HG02623 (cell line): ENCODE data around the gene GNAS.
"Not testable (repeated sequence)": the region's sequence is repeated elsewhere in the genome, so short reads cannot be mapped to it uniquely, and the experiment has no call there.

Experiments
- ATAC-seq: cut with Tn5 transposase; IDR thresholded peaks from one replicate; pipeline ENCODE4 v1.9.1; 2021; ENCODE audit warnings: moderate library complexity; ENCODE audit not compliant: unreplicated experiment

Gene GNAS

GRCh38 chr20:58828136-58828535, 24.4 kb upstream of the GNAS start:
- no peak for ATAC-seq

- ATAC-seq: not testable (repeated sequence)
Observed at GRCh38 chr20:58828804-58829203, 23.7 kb upstream of the GNAS start.

GRCh38 chr20:58829531-58829941, 23.0 kb upstream of the GNAS start:
- ATAC-seq: no peak

- no peak for ATAC-seq
Observed at GRCh38 chr20:58832457-58832856, 20.1 kb upstream of the GNAS start.

- ATAC-seq: no peak
Observed at GRCh38 chr20:58833921-58834320, 18.6 kb upstream of the GNAS start.

GRCh38 chr20:58835231-58835630, 17.3 kb upstream of the GNAS start:
- no peak for ATAC-seq

- no peak for ATAC-seq
Observed at GRCh38 chr20:58836616-58837204, 15.8 kb upstream of the GNAS start.

GRCh38 chr20:58837717-58838116, 14.8 kb upstream of the GNAS start:
- ATAC-seq: no peak

GRCh38 chr20:58838174-58838573, 14.3 kb upstream of the GNAS start:
- ATAC-seq: no peak

- ATAC-seq: no peak
Observed at GRCh38 chr20:58839474-58839874, 13.0 kb upstream of the GNAS start.

GRCh38 chr20:58839991-58840747, 12.3 kb upstream of the GNAS start:
- ATAC-seq: no peak

GRCh38 chr20:58840816-58841538, 11.5 kb upstream of the GNAS start:
- no peak for ATAC-seq

GRCh38 chr20:58841539-58842264, 10.8 kb upstream of the GNAS start:
- no peak for ATAC-seq

- ATAC-seq: no peak
Observed at GRCh38 chr20:58842276-58842675, 10.2 kb upstream of the GNAS start.

- no peak for ATAC-seq
Observed at GRCh38 chr20:58843128-58843556, 9.4 kb upstream of the GNAS start.

GRCh38 chr20:58845706-58846105, 6.8 kb upstream of the GNAS start:
- no peak for ATAC-seq

GRCh38 chr20:58847463-58847862, 5.1 kb upstream of the GNAS start:
- no peak for ATAC-seq

- peak; percentile 80 for ATAC-seq
Observed at GRCh38 chr20:58850693-58851174, 1.8 kb upstream of the GNAS start, which contains the start of gene GNAS-AS1. Gene GNAS-AS1, minus strand, starts transcription at chr20:58850902.

- no peak for ATAC-seq
Observed at GRCh38 chr20:58851221-58851968, 1.1 kb upstream of the GNAS start.

GRCh38 chr20:58851969-58852458, 502 bp upstream of the GNAS start:
- no peak for ATAC-seq
